Glutamatergic neuron (in vitro differentiated cells): ENCODE data around the gene HHATL. TPM values are rescaled to one million over a fixed set of nuclear protein-coding genes. Genes with fewer than 3 reads are reported as not detected.

Source experiments
- DNase-seq: peaks from one replicate; pipeline ENCODE4 v3.0.0; 2022
- H3K27ac Mint-ChIP-seq: one replicate; pipeline ENCODE4 v1.8.0; 2020; ENCODE audit warnings: mild to moderate bottlenecking, mixed read lengths, inconsistent platforms; ENCODE audit not compliant: unreplicated experiment
- H3K27me3 Mint-ChIP-seq: one replicate; pipeline ENCODE4 v1.8.0; 2020; ENCODE audit warnings: mild to moderate bottlenecking, moderate library complexity, mixed read lengths, inconsistent platforms; ENCODE audit not compliant: unreplicated experiment
- H3K36me3 Mint-ChIP-seq: one replicate; pipeline ENCODE4 v1.8.0; 2020; ENCODE audit warnings: mild to moderate bottlenecking, mixed read lengths, inconsistent platforms; ENCODE audit not compliant: unreplicated experiment
- H3K4me1 Mint-ChIP-seq: one replicate; pipeline ENCODE4 v1.8.0; 2020; ENCODE audit warnings: mild to moderate bottlenecking, low read depth, mixed read lengths, inconsistent platforms; ENCODE audit not compliant: unreplicated experiment
- H3K4me3 Mint-ChIP-seq: one replicate; pipeline ENCODE4 v1.8.0; 2020; ENCODE audit warnings: mild to moderate bottlenecking, mixed read lengths, inconsistent platforms; ENCODE audit not compliant: unreplicated experiment
- H3K9me3 Mint-ChIP-seq: one replicate; pipeline ENCODE4 v1.8.0; 2020; ENCODE audit warnings: mild to moderate bottlenecking, moderate library complexity, mixed read lengths, inconsistent platforms; ENCODE audit not compliant: unreplicated experiment
- total RNA-seq: library from RNA; stranded (reverse); fragmentation: NEBNext Ultra II Directional; extraction: Animal tissue kit (Norgen Biotek cat#: 25700); gene quantifications from one replicate; pipeline ENCODE4 v1.2.1, GENCODE V29; 2021; ENCODE audit not compliant: unreplicated experiment
- TF ChIP-seq, protein P1 (sequence below): fragments of 200-600 bp; sonication (generic); IDR thresholded peaks from one replicate; pipeline ENCODE4 v1.5.0; 2021; ENCODE audit not compliant: partially characterized antibody, unreplicated experiment

HHATL gene
- total RNA-seq, 1 donor from 2014 or later, result 7.6 TPM

- TF ChIP-seq, protein P1, sequence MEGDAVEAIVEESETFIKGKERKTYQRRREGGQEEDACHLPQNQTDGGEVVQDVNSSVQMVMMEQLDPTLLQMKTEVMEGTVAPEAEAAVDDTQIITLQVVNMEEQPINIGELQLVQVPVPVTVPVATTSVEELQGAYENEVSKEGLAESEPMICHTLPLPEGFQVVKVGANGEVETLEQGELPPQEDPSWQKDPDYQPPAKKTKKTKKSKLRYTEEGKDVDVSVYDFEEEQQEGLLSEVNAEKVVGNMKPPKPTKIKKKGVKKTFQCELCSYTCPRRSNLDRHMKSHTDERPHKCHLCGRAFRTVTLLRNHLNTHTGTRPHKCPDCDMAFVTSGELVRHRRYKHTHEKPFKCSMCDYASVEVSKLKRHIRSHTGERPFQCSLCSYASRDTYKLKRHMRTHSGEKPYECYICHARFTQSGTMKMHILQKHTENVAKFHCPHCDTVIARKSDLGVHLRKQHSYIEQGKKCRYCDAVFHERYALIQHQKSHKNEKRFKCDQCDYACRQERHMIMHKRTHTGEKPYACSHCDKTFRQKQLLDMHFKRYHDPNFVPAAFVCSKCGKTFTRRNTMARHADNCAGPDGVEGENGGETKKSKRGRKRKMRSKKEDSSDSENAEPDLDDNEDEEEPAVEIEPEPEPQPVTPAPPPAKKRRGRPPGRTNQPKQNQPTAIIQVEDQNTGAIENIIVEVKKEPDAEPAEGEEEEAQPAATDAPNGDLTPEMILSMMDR, result no peak
- Mint-ChIP-seq H3K9me3 (peaks cover 16% of the 10 kb centered on the region), H3K36me3 (no peaks in the 10 kb centered on the region), H3K27ac (peak overlapping the region; percentile 79), H3K27me3 (peaks cover 18% of the 10 kb centered on the region), H3K4me1 (peaks cover 20% of the 10 kb centered on the region), H3K4me3 (peak overlapping the region; percentile 7)
- no peak for DNase-seq
Observed at GRCh38 chr3:42700366-42701288, 2.0 kb downstream of the HHATL start.

DNA sequence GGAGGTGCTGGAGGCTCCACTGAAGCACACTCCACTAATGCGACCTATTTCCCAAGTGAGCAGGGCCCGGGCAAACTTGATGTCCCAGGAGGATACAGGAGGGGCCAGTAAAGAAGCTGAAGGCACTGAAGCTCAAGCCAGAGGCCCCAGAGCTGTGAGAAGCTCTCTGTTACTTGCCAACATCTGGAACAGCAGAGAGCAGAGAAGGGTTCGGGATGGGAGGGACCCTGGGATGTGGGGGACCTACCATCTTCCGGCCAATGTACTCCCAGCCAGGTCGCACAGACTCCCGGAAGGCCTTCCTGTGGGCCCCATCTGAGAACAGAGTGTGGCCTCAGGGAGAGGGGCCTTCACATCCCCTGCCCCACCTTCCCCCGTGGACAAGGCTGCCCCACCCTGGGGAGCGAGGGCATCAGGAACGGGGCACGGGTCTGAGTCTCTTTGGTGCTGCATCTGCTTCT is 3.1 kb downstream of the HHATL start:
- TF ChIP-seq, protein P1, result no peak
- H3K4me3 Mint-ChIP-seq, result no peak overlapping the region
- H3K36me3 Mint-ChIP-seq, result no peaks in the 10 kb centered on the region
- peaks cover 18% of the 10 kb centered on the region for H3K27me3 Mint-ChIP-seq
- peaks cover 14% of the 10 kb centered on the region for H3K9me3 Mint-ChIP-seq
- peaks cover 20% of the 10 kb centered on the region for H3K4me1 Mint-ChIP-seq
- DNase-seq, result no peak
- peak overlapping the region; percentile 11 for H3K27ac Mint-ChIP-seq

DNA sequence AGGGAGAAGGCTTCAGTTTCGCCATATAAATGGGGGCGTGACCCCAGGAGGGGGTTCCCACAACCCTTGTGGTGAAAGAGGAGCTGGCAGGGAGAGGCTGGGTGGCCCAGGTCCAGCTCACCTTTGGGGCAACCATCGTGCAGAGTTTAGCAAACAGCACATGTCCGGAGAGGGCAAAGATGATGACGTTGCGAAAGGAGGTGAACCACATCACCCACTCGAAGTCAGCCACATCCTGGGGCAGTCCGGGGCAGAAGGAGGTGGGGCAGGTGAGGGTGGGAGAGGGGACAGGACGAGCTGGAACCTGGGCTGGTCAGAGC is 3.7 kb downstream of the HHATL start:
- H3K27ac Mint-ChIP-seq, result no peak overlapping the region
- no peaks in the 10 kb centered on the region for H3K36me3 Mint-ChIP-seq
- H3K4me3 Mint-ChIP-seq, result no peak overlapping the region
- peaks cover 14% of the 10 kb centered on the region for H3K9me3 Mint-ChIP-seq
- no peak for DNase-seq
- peaks cover 19% of the 10 kb centered on the region for H3K4me1 Mint-ChIP-seq
- peaks cover 17% of the 10 kb centered on the region for H3K27me3 Mint-ChIP-seq
- TF ChIP-seq, protein P1, result no peak

DNA sequence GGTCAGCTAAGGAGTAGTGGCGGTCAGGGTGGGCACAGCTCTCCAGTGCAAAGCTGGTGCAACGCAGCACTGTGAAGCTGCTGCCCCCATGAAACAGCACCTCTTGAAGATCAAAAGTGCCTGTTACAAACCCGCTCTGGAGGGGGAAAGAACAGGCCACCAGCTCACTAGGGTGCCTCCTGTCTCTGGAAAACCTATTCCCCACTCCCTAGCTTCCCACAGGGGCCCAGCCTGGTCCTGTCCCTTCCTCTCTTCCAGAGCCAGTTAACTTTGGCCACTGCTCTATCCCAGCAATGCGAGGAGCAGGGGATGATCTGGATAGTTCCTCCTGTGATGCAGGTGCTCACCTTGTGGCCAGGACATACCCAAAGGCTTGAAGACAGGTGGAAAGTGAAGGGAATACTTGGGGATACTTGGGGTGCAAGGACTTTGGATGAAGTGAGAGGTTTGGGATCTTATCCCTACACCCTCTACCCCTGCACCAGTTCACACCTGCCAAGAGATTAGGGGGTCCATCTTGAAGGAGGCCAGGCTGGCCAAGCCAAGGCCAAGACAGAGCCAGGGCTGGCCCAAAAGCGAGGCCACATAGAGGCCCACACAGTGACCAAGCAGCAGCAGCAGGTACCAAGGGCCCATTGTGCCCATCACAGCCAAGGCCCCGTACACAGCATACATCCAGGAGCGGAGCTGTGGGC is 4.2 kb downstream of the HHATL start:
- Mint-ChIP-seq H3K36me3 (no peaks in the 10 kb centered on the region), H3K4me1 (peaks cover 14% of the 10 kb centered on the region), H3K9me3 (peaks cover 14% of the 10 kb centered on the region), H3K4me3 (no peak overlapping the region), H3K27me3 (peaks cover 15% of the 10 kb centered on the region), H3K27ac (no peak overlapping the region)
- TF ChIP-seq, protein P1, result no peak
- no peak for DNase-seq
